Measurements from ENCODE around the gene SPAG16.

Gene SPAG16

DNA sequence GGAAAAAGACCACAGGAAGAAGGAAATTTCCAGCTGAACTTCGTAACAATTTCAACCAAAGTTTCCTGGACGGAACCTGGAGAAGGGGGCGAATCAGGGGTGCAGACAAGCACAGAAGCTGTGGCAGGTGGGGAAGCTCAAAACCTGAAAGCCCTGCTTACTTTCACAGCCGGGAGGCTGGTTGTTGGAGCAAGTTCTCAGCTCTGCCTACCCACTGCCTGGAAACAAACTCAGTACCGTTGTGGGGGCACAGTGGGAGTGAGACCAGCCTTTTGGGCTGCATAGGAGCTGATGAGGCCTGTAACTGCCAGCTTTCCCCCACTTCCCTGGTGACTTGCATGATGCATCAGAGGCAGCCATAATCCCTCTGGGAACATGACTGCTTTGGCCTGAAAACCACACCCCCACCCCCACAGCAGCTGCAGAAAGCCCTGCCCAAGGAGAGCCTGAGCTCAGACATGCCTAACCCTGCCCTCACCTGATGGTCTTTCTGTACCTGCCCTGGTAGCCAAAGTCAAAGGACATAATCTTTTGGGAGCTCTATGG lies 919.6 kb downstream of the SPAG16 start:
- no peak for DNase-seq

DNA sequence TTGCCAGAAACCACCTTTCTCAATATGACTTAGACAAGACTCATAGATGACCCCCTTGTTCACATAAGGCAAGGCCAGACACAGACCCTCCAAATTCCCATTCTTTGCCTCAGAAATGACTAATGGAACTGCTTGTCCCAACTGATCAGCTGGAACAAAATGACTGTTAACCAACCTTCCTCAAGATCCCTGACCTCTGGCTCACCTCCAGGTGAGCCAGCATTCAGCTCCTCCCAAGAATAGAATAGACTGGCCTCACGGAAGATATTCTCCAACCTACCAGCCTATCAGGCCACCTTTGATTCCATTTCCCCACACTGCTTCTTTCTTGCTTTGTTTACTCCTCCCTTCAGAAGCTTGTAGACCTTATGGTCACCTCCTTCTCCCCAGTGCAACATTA lies 930.8 kb downstream of the SPAG16 start:
- DNase-seq = no peak

DNA sequence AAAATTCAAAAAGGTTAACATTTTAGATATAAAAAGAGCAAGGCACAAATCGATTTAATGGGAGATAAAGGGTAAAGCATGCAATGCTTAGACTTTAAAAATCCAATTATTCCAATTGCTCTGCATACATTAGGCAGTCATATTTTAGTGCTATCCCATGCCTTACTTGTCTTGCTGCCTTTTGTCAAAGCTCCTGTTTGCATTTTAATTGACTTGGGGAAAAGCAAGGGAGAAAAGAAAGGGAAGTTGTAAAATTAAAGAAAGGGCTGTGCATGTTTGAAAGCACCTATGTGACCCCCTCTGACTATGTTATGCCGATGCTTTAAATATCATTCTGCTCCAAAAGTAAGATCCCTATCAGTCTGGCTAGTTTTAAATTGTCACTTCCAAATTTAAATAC lies 932.9 kb downstream of the SPAG16 start:
- no peak for DNase-seq

DNA sequence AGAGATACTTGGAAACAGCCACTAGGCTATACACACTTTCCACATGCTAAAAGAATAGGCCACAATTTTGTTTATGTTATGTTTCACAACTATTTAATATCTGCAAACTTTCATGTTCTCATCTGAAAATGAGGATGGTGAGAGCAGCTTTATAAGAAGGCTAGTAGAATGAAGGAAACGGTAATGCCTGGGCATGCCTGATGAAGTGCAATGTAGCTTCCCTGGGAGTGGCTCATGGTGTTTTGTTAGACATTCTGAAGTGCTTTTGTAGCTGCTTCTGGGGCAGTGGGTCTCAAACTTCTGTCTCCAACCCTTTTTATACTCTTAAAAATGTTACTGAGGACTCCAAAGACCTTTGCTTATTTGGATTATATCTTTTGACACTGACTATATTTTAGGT lies 933.3 kb downstream of the SPAG16 start:
- DNase-seq = no peak

DNA sequence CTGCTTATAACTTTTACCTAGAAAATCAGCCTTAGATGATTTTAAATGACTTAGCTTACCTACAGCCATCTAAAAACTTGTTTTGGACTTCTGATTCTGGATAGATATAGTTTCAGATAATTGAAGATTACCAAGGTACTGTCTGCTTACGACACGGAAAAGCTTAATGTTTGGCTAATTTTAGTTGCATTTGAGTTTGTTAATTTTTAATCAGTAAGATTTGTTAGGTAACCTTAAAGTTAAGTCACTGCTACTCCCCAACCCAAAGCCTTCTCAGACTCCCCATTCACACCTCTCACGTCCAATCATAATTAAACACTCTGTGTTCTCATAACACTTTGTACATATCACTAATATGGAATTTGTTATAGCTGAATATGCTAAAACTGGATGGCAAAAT lies 936.0 kb downstream of the SPAG16 start:
- no peak for DNase-seq

DNA sequence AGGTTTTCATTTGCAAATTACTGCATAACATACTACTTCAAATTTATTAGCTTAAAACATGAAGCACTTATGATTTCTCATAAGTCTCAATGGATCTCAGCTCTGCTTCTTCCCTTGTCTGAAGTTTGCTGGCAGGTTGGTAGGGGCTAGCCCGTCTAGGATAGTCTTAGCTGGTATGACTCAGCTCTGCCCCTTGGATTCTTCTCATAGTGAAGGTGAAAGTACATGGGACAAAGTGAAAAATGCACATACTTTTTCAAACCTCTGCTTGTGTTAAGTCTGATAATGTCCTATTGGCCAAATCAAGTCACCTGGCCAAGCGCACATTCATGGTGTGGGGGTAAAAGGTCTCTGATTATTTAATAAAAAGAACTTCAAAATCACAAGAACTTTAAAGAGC lies 941.8 kb downstream of the SPAG16 start:
- no peak for DNase-seq

DNA sequence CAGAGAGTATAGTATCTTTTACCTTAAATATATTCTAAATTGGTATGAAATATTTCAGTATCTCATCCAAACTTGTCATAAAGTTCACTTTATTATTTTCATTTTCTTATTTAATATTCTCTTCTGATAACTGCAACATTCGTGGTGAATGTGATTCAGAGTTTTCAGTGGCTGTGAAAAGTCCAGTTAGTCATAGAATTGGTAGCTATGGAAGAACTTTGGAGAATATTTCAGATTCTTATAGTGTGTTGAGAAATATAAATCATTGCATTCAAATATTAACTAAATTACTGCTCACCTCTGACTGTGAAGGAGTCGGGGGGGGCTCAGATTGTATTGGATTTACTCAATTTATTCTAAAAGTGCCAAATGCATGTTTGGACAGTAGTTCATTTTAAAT lies 948.0 kb downstream of the SPAG16 start:
- no peak for DNase-seq

DNA sequence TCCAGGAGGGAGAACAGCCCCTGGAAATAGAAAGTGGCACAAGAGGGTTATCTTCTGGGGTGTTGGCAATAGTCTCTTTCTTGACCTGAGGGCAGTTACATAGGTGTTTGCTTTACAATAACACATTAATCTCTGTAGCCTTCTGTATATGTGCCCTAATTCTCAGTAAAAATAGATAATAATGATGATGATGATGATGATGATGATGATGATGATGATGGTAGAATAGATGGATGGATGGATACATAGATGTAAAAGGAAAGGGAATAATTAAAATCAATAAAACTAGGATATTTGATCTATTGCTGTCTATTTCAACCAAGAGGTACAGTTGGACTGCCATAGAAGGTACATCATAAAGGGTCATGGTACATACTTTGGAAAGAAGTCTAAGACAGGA lies 948.9 kb downstream of the SPAG16 start:
- DNase-seq = no peak

DNA sequence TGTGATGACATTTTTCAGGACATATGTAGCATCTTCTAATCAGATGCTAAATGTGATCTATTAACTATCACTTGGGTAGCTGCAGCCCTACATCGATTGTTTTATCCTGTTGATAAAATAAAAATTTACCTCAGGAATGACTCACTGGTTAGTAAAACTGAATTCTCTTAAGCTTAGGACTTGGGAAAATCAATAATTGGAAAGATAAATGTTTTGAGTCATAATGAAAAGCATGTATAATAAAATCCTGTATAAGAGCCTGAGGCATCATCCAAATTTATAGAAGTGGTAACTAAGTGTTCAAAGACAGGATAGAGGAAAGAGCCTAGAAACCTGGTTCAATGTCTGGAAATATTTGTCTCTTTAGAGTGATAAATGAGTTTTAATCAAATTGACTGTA lies 958.5 kb downstream of the SPAG16 start:
- no peak for DNase-seq

DNA sequence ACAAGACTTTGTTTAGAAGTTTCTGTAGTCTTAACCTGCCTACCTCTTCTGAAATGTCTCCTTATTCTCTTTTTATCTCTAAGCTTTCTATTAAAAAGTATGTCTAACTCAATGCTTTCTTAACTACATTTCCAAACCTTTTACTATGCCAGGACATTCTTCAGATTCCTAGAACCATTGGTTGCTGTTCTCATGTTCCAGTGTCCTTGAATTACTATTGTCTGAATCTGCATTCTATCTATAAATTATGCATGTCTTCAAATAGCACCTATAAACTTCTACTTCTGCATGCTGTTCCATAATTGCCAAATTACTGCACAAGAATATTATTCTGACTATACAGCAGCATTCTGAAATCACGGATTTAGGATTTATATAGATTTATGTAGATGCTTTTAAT lies 960.6 kb downstream of the SPAG16 start:
- no peak for DNase-seq

DNA sequence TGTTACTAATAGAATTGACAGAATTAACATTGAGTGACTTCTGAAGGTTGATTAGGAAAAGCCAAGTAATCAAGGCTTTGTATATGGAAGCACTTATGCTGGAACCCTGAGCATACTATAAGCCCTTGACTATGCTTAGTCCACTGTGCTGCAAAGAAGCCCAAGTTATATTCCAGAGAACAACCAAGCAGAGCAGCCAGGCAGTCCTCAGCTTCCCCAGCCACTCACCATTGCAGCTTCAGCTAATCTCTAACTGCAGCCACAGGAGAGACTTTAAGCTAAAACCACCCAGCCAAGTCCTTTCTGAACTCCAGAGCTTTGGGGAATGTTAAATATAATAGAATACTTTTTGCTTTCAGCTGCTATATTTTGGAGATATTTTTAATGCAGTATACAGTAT lies 962.2 kb downstream of the SPAG16 start:
- DNase-seq = no peak

DNA sequence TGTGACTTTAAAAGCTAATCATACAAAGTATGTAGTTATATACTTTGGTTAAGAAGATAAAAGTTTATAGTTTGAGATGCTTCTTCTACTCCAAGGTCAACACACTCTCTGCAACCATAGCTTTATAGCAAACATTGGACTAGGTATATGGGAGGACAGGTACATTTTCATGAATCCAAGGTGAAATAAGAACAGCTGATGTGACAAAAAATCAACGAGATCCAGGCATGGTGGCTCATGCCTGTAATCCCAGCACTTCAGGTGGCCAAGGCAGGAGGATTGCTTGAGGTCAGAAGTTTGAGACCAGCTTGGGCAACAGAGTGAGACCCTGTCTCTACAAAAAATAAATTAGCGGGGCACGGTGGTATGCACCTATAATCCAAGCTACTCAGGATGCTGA lies 963.3 kb downstream of the SPAG16 start:
- DNase-seq = no peak

DNA sequence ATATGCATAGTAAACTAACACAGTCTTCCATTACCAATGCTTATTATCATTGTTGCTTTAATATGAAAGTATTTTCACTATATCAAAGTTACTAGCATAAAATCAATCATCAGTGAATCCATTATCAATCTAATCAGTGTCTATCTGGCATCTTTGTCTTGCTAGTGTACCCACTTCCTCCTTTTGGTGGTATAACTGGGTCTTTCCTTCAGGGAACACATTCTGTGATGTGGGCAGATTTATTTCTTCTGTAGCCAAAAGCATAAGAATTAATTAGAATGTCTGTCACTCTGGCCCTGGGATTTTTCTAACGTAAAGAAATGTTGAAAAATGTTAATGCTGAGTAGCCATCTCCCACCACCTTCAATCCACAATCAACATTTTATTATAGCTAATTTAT lies 970.8 kb downstream of the SPAG16 start:
- DNase-seq = no peak

DNA sequence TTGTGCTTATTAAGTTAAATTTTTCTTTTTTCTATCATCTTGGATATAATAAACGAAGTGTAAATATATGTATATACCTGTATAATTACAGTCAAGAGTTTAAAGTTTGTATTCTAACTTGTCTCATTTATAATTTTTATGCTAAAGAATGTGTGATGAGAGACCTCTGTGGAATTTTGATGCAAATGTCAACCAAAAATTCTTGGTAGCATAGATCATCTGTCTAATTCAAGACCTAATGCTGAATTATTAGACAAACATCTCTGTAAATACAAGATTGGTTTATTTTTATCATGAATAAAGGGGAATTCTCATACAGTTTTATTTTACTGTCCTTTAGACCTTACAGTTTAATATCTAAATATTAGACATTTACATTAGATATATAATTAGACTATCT lies 977.4 kb downstream of the SPAG16 start:
- no peak for DNase-seq

DNA sequence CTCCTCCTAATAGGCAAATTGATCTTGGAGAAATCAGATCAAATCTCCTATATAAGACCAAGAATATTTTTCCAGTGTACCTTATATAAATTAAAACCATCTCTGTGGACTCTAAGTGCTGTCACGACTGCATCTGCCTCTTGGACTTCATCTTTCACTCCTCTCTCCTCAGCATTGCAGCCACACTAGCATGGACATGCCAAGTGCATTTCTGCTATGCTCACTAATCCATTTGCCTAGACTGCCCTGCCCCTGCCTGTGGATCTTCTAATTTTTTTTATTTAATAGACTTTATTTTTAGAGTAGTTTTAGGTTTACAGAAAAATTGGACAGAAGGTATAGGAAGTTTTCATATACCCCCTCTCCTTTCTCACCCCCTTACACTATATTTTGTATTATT lies 979.9 kb downstream of the SPAG16 start:
- no peak for DNase-seq

DNA sequence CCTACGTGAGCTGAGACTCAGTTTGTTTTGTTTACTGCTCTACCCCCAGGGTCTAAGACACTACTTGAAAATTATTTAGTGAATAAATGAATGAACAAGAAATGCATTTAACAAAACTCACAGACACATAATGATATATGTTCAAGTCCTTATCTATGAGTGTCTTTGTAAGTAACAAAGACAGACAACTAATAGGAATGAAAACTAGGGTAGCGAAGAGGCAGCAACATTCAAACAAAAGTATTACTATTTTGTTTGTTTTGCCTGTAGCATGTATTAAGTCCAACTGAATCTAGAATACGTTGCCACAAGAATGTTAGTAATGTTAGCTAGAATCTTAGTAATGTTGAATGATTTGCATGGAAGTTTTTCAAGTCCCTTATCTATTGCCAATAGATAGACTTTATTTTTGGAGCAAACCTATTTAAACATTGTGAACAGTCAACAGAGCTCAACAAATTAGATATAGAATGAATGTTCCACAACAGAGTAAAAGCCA lies 981.8 kb downstream of the SPAG16 start:
- DNase-seq = no peak

DNA sequence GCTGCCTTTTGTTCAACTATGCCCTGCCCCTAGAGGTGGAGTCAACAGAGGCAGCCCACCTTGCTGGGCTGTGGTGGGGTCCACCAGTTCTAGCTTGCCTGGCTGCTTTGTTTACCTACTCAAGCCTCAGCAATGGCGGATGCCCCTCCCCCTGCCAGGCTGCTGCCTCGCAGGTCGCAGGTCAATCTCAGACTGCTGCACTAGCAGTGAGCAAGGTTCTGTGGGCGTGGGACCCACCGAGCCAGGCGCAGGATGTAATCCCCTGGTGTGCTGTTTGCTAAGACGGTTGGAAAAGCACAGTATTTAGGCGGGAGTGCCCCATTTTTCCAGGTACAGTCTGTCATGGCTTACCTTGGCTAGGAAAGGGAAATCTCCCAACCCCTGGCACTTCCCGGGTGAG lies 993.6 kb downstream of the SPAG16 start:
- no peak for DNase-seq

DNA sequence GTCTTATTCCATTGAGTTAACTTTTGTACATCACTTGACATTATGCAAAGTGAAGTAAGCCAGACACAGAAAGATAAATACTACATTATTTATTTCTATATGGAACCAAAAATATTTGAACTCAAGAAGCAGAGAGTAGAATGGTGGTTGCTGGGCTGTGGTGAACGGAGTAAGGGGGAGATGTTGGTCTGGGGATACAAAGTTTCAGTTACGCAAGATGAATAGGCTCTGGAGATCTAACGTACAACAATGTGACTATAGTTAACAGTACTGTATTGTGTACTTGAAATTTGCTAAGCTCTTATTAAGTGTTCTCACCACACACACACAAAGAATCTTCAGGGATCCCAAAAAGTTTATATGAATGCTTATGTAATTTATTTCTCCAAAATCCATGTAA lies 1001.7 kb downstream of the SPAG16 start:
- DNase-seq = no peak

DNA sequence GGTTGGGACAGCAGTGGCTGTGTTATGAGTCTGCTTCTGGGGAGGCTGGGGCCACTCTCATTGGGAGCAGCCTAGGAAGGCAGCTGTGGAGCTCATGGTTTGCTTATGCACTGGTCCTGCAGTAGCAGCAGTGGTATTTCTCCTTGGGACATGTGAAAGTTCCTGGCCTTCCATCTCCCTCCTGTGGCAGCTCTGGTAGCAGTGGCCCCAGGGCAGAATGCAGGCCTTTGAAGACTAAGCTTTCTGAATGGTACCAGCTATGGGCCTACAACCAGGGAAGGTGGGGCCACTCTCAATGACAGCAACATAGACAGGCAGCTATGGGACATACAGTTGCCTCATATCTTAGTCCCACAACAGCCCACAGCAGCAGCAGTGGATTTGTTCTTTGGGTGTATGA lies 1009.3 kb downstream of the SPAG16 start:
- no peak for DNase-seq

DNA sequence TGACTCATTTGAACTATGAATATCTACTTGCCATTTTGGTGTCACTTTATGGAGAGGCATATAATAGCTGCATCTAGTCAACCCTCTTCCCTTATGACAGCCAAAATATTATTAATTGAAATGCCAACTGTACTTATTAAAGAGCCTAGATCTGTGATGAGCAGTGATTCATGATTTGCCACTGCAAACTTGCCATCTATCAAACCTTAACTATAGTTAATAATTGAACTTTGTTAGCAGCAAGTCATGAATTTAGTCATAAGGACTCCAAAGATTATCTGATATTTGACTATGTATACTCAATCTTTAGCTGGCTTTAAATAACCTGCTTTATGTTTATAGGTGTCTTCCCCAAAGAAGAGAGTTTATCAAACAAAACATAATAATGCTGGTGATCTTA lies 1010.2 kb downstream of the SPAG16 start:
- DNase-seq = no peak

DNA sequence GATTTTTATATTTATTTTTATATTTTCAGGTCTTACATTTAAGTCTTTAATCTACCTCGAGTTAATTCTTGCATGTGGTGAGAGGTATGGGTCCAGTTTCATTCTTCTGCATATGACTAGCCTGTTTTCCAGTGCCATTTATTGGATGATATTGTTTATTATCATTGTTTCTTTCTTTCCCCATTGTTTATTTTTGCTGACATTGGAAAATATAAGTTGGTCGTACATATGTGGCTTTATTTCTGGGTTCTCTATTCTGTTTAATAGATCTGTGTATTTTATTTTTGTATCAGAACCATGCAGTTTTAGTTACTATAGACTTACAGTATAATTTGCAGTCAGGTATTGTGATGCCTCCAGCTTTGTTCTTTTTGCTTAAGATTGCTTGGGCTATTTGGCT lies 1013.2 kb downstream of the SPAG16 start:
- DNase-seq = no peak

DNA sequence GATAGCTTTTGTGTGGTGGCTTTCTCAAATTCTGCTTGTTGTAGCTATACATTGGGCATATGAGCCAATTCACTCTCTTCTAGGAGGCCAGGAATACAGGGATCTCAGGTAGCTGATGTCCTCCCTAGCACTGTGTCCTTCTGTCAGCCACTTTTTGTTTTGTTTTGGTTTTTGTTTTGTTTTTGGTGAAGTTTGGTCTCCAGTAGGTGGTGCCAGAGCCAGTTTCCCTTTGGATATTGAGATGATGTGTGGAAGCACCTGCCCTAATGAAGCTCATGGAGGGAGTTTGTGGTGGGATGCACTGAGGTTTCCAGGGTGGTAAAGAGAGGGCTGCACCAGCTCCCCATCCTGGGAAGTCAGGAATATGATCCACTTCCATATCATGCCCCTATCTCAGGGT lies 1026.1 kb downstream of the SPAG16 start:
- peak; percentile 3 for DNase-seq

DNA sequence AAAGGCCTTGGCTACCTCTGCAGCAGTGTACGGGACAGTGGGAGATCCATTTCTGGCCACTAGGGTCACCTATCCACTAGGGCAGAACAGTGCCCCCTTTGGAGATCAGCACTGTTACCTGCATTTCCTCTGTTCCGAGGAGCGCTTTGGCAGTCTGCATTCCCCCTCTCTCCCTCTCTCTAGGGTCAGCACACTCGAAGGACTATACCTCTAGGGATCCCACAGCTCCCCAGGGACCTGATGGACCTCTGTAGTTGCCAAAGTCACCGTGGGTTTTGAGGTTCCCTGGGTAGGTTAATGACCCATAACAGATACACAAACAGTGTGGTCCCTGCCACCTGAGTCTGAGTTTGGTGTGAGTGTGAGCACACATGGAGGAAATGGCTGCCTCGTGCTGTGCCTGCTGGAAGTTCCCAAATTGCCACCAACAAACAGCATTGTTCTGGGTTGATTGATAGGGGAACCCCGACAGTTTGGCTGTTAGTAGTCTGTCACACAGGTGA lies 1026.8 kb downstream of the SPAG16 start:
- no peak for DNase-seq

DNA sequence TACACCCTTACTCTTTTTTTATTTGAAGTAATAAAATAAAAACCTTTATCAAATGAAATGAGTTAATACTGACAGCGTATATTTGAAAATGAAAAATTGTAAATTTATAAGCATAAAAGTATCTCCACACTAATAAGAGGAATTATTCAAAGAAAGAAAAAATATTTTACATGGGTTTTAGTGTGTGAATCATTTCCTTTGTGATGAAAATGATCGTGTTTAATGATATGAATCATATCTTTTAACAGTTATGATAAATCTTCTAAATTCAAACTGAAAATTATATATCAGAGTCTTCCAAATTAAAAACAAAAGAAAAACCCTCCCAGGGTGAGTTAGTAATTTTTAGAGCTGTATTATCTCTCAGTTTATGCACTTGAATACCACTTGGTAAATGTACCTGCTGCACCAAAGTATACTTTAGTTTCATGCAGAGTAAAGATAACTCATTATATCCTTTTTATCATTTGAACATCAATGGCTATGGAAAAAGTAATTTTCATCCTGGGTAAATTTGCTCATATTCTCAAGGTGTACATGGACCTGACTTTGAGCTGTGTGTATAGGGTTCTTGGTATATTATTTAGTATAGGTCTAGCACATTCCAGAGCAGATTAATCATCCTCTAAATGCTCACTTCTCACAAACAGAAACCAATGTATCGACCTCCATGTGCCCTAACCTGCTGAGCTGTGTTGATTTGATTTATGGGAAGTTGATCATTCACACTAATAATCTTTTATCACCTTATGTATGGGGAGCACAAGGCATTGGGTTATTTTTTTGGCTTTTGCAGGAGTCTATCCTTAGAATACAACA lies 1027.9 kb downstream of the SPAG16 start:
- no peak for DNase-seq

DNA sequence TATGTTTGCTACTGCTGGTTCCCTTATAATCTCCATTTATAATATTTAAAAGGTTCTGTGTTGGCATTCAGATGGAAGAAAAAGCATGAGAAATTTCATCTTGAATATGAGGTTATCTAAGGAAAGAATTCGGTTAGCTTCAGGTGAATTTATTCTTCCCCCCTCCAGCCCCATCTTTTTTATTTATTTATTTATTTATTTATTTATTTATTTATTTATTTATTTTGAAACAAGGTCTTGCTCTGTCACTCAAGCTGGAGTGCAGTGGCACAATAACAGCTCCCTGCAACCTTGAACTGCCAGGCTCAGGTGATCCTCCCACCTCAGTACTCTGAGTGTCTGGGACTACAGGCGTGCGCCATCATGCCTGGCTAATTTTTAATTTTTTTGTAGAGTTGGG lies 1031.1 kb downstream of the SPAG16 start:
- DNase-seq = no peak
